ENCODE results near the gene HGFAC.

DNA sequence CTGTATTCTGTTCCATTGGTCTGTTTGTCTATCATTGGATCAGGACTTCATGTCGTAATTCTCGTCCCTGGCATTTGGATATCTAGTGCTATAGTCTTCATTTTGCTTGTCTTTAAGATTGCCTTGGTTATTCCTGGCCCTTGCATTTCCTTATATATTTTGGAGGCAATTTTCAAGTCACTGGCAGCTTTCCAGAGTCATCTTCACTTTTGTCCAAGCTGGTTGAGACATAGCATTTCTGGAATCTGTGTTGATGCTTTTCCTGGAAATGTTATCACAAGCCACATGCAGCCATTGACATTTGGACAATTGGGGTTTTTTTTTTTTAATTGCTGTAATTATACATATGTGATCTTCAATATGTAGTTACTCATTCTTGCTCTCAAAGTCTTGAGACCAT is 45.2 kb upstream of the HGFAC start:
- TF ChIP-seq POLR2AphosphoS5 (IDR thresholded peaks at IDR 0.05; ENCODE audit: low read depth, low read length) (no peak), RAD21 (IDR thresholded peaks at IDR 0.05; ENCODE audit: low read length) (no peak), EZH2phosphoT487 (IDR thresholded peaks at IDR 0.05; ENCODE audit: borderline replicate concordance, low read depth) (no peak), GABPA (IDR thresholded peaks at IDR 0.05; ENCODE audit: low read depth) (no peak), SIN3A (IDR thresholded peaks at IDR 0.05; ENCODE audit: borderline replicate concordance, low read depth, low read length) (no peak), JUND (IDR thresholded peaks at IDR 0.05) (no peak)
- TF ChIP-seq, protein P1, sequence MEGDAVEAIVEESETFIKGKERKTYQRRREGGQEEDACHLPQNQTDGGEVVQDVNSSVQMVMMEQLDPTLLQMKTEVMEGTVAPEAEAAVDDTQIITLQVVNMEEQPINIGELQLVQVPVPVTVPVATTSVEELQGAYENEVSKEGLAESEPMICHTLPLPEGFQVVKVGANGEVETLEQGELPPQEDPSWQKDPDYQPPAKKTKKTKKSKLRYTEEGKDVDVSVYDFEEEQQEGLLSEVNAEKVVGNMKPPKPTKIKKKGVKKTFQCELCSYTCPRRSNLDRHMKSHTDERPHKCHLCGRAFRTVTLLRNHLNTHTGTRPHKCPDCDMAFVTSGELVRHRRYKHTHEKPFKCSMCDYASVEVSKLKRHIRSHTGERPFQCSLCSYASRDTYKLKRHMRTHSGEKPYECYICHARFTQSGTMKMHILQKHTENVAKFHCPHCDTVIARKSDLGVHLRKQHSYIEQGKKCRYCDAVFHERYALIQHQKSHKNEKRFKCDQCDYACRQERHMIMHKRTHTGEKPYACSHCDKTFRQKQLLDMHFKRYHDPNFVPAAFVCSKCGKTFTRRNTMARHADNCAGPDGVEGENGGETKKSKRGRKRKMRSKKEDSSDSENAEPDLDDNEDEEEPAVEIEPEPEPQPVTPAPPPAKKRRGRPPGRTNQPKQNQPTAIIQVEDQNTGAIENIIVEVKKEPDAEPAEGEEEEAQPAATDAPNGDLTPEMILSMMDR (IDR thresholded peaks at IDR 0.05): no peak
